OCI-LY7 (cell line): ENCODE results near the gene ABHD8.

ENCODE experiments used
- CTCF ChIP-seq: fragments of 200-600 bp; sonication (generic); conservative IDR thresholded peaks from 2 replicates; pipeline ENCODE4 v1.5.1; 2014; ENCODE audit warnings: mild to moderate bottlenecking, antibody characterized with exemption, low read length, moderate library complexity, mixed read lengths
- EZH2phosphoT487 ChIP-seq: fragments of 200-600 bp; sonication (generic); IDR thresholded peaks from 2 replicates; pipeline ENCODE4 v1.6.1; 2018; ENCODE audit warnings: low read depth, borderline replicate concordance, mild to moderate bottlenecking, mixed run types, antibody characterized with exemption, low read length, moderate library complexity, mixed read lengths

DNA sequence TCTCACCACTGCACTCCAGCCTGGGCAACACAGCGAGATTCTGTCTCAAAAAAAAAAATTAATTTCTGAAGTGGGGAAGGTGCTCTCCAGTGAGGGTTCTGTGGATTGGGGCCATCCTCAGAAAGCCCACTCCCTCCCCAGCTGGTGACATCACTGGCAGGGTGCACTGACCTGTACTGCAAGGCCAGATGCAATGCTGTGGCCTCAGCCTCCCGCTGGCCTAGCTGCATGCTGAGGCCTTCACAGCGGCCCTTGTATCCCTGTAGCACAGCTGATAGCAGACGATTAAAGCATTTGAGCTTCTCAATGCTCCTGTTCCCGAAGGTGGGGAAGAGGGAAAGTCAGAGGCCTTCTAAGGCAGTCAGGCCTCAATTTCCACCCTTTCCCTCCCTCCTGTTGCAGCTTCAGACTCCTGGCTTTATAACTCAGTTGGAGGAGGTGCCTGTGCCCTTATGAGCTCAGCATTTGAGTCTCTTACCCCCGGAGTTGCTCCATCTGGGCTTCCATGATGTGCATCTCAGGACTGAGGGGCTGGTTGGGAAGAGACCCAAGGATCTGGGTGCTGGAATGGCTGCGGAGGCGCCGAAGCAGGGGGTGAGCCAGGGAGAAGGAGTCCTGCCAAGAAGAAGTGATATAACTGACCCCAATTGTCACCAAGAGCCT, 44.0 kb downstream of the ABHD8 start:
- TF ChIP-seq CTCF = no peak
- TF ChIP-seq EZH2phosphoT487 = no peak
